ENCODE measurements around the gene ROMO1. TPM values are rescaled to one million over a fixed set of nuclear protein-coding genes. Genes with fewer than 3 reads are reported as not detected.
"Not testable (repeated sequence)": the region's sequence is repeated elsewhere in the genome, so short reads cannot be mapped to it uniquely, and the experiment has no call there.

ROMO1 gene
- total and polyA plus RNA-seq, 5 donors: 156 to 379 (median 173) TPM

DNA sequence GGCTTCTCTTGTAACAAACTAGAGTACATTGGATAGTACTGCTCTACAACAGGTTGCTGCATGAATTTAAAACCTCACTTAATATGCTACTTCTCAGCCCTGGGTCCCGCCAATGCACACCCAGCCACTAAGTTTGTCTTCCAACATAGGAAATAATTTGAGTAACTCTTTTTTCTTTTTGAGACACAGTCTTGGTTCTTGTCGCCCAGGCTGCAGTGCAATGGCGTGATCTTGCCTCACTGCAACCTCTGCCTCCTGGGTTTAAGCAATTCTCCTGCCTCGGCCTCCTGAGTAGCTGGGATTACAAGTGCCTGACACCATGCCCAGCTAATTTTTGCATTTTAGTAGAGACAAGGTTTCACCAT lies 24.1 kb downstream of the ROMO1 start:
- H3K4me3 ChIP-seq (ENCODE audit: low read length); ATAC-seq; intact Hi-C loops (cut with DNase I); H3K9me3 ChIP-seq (ENCODE audit: control insufficient read depth, low read length); H3K4me1 ChIP-seq (ENCODE audit: control insufficient read depth, insufficient read depth, low read length); DNase-seq; H3K27ac ChIP-seq (ENCODE audit: low read length); H3K27me3 ChIP-seq (ENCODE audit: control insufficient read depth, insufficient read depth): not testable (repeated sequence)
- WGBS: 86% methylated on average over 4 of the region's 4 CpGs

DNA sequence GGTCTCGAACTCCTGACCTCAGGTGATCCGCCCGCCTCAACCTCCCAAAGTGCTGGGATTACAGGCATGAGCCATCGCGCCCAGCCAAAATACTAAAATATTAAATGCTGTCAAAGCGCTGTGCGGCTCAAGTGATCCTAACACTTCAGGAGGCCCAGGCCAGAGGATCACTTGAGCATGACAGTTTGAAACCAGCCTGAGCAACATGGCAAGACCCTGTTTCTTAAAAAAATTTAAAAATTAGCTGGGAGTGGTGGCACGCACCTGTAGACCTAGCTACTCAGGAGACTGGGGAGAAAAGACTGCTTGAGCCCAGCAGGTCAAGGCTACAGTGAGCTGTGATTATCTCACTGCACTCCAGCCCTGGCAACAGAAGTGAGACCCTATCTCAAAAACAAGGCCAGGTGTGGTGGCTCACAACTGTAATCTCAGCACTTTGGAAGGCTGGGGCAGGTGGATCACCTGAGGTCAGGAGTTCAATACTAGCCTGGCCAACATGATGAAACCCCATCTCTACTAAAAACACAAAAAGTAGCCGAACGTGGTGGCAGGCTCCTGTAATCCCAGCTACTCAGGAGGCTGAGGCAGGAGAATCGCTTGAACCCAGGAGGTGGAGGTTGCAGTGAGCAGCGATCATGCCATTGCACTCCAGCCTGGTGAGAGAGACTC lies 24.6 kb downstream of the ROMO1 start:
- H3K9me3 ChIP-seq (ENCODE audit: control insufficient read depth, low read length); H3K27me3 ChIP-seq (ENCODE audit: control insufficient read depth, insufficient read depth); ATAC-seq; H3K4me1 ChIP-seq (ENCODE audit: control insufficient read depth, insufficient read depth, low read length); H3K27ac ChIP-seq (ENCODE audit: low read length); DNase-seq; H3K4me3 ChIP-seq (ENCODE audit: low read length); intact Hi-C loops (cut with DNase I): not testable (repeated sequence)
- 95% methylated on average over 12 of the region's 12 CpGs for WGBS

DNA sequence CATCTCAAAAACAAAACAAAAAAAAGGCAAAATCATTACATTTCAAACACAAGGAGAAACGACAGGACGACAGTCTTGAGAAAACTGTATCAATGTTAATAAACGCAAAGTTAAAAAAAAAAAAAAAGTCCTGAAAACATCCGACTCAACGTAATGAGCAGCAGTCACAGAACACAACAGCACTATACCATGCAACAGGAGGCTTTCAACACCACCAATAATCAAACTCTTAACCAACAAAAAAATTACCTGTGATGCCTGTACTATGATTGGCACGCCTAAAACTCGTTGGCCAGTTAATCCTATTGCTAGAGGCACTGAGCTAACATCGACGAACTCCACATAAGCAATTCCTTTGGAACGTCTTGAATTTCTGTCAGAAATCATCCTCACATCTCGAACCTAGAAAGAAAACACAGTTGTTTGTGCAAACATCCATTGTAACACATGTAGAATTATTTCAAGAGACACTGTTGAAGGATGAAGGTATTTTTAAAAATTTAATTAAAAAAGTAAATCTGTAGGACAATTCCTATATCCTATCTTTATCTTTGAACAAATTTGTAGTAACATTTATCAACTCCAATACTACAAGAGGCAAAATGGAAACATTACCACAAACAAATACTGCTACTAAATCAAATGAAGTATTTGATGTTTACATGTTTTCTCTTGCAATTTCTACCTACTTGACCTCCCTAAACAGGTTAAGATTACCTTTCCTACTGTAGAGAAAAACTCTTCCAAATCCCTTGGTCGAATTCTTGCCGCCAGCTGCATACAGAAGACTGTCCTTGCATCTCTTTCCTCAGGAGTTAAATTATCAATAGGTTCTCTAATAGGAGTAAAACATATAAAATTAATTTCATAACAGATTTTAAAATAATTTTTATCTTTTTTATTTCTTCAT lies 25.4 kb downstream of the ROMO1 start:
- 81% methylated on average over 13 of the region's 13 CpGs for WGBS
- no peak for ATAC-seq
- Histone ChIP-seq H3K4me1 (ENCODE audit: control insufficient read depth, insufficient read depth, low read length) (no peaks in the 10 kb centered on the region), H3K9me3 (ENCODE audit: control insufficient read depth, low read length) (no peaks in the 10 kb centered on the region), H3K4me3 (ENCODE audit: low read length) (no peak overlapping the region), H3K27me3 (ENCODE audit: control insufficient read depth, insufficient read depth) (no peaks in the 10 kb centered on the region), H3K27ac (ENCODE audit: low read length) (no peak overlapping the region)
- intact Hi-C loops (cut with DNase I): no loop called here
- DNase-seq: no peak

DNA sequence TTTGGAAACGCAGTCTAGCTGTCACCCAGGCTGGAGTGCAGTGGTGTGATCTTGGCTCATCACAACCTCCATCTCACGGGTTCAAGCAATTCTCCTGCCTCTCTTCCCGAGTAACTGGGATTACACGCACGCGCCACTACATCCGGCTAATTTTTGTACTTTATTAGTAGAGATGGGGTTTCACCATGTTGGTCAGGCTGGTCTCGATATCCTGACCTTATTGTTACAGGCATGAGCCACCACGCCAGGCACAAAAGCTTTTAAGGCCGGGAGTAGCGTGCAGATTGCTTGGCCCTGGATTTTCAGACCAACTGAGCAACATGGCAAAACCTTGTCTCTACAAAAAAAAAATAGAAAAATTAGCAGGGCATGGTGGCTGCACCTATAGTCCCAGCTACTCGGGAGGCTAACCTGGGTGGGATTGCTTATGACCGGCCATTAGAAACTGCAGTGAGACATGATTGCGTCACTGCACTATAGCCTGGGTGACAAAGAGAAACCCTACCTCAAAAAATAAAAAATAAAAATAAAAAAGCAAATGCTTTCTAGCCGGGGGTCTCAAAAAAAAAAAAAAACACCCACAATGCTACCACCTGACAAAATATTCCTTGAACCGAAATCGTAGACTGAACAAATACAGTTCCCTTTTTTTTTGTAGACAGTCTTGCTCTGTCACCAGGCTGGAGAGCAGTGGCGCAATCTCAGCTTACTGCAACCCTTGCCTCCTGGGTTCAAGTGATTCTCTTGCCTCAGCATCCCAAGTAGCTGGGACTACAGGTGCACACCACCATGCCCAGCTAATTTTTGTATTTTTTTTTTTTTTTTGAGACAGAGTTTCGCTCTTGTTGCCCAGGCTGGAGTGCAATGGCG lies 27.9 kb downstream of the ROMO1 start:
- no peak overlapping the region for H3K4me3 ChIP-seq (ENCODE audit: low read length)
- WGBS: 92% methylated on average over 20 of the region's 20 CpGs
- no peaks in the 10 kb centered on the region for H3K4me1 ChIP-seq (ENCODE audit: control insufficient read depth, insufficient read depth, low read length)
- no peaks in the 10 kb centered on the region for H3K9me3 ChIP-seq (ENCODE audit: control insufficient read depth, low read length)
- H3K27ac ChIP-seq (ENCODE audit: low read length): no peak overlapping the region
- intact Hi-C loops (cut with DNase I): no loop called here
- H3K27me3 ChIP-seq (ENCODE audit: control insufficient read depth, insufficient read depth): no peaks in the 10 kb centered on the region
- no peak for ATAC-seq
- no peak for DNase-seq

DNA sequence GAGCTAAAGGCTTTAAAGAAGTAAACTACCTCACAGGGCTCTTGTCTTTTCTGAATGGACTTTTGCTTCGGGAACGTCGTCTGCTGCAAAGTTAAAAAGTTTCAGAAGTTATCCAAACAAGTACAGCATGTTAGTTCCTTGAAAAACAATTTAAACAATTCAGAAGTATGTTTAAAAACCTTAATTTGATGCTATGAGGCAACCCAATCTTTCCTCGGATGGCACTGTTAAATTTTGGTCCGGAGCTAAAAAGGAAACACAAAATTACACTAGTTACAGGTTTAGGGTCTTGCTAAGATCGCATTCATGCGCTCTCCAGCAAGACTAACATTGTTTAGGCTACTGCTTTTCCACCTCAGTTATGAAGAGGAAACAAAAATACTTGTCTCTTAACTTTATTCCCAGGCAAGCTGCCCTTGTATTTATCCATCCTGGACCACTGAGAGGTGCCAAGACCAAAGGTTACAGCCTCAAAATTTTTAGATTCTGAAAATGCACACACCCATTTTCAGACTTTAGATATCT lies 30.1 kb downstream of the ROMO1 start:
- 69% methylated on average over 7 of the region's 7 CpGs for WGBS

DNA sequence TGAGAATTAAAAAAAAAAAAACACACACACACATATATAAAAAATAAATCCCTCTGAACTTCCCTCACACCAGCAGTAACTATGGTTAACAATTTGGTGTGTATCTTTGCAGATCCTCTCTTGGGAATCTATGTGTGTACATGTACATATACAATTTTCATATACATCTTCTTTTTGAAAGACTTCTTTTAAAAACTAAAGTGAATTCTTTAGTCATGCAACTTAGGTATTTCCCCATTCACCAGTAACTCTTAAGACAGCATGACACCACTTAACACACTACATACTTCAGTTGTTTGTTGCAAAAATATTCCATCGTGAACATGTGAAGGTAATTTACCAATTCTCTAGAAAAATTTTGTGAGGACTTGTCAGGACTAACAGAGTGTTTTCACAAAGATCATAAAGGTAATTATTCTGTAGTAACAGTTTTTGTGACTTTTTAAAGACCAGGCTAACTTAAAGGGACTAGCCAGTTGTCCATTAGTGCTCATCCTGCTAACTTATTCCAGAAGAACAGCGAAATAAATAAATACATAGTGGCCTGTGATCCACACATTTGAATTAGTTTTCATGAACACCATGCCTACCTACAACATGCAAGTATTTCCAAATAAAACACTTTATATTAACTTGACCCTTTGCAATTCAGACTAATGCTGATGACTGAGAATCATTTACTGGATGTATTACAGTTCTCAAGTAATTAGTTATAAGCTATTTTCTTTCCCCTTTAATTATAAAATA lies 30.8 kb downstream of the ROMO1 start:
- ATAC-seq: no peak
- WGBS: 75% methylated on average over 2 of the region's 2 CpGs

More for the DNA sequence above, 30.1 kb downstream of the ROMO1 start:
- DNase-seq: no peak
- peaks cover 4% of the 10 kb centered on the region for H3K4me1 ChIP-seq (ENCODE audit: control insufficient read depth, insufficient read depth, low read length)
- no peaks in the 10 kb centered on the region for H3K27me3 ChIP-seq (ENCODE audit: control insufficient read depth, insufficient read depth)
- no peaks in the 10 kb centered on the region for H3K9me3 ChIP-seq (ENCODE audit: control insufficient read depth, low read length)
- intact Hi-C loops (cut with DNase I): no loop called here
- H3K4me3 ChIP-seq (ENCODE audit: low read length): no peak overlapping the region
- ATAC-seq: no peak
- no peak overlapping the region for H3K27ac ChIP-seq (ENCODE audit: low read length)

DNA sequence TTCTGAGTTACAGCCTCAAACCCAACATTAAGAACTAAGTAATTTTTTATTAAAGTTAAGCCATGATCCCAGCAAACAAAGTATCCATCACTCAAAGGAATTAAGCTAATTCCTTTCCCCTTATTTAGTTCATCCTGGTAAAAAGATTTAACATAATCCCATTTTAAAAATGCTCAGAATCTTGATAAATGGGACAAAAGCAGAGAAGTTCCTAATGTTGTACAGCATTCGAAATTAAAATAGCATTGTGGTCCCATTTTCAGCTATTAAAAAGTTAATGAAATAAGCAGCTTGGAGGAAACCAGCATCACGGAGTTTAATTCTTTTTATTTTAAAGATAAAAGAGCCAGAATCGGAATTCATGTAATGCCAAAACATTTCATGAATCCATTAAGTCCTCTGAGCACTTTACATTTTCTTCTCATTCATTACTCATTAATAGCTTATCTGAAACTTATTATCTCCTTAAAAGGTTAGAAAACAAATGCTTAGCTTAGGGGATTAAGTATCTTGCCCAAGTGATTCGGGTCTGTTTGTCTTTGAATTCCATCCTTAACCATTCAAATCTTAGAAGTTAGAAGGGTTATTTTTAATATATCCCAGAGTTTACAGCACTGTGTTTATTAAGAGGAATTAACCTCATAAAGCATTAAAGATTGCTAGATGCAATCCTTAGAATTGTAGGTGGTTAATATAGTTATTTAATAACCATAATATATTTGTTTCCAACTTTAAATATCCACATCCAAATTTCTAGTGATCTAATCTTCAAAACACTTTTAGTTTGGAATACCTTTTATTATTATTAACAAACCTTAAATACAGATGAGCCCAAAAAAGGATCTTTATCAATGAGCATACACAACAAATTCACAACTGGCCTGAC lies 31.6 kb downstream of the ROMO1 start:
- 33% methylated on average over 4 of the region's 4 CpGs for WGBS
- DNase-seq: no peak
- Histone ChIP-seq H3K4me1 (ENCODE audit: control insufficient read depth, insufficient read depth, low read length) (peaks cover 4% of the 10 kb centered on the region), H3K9me3 (ENCODE audit: control insufficient read depth, low read length) (no peaks in the 10 kb centered on the region), H3K4me3 (ENCODE audit: low read length) (no peak overlapping the region), H3K27ac (ENCODE audit: low read length) (no peak overlapping the region), H3K27me3 (ENCODE audit: control insufficient read depth, insufficient read depth) (no peaks in the 10 kb centered on the region)
- intact Hi-C loops (cut with DNase I): loop anchor here in 2 of 4 donors (5.0 to 10.0 kb wide), 2 partner anchors 34 to 154 kb away; partner anchors contain the start of genes NFS1 (in 1 of the 2) and ROMO1 (in 1 of the 2)
- no peak for ATAC-seq

More for the DNA sequence above, 30.8 kb downstream of the ROMO1 start:
- no peaks in the 10 kb centered on the region for H3K9me3 ChIP-seq (ENCODE audit: control insufficient read depth, low read length)
- H3K4me1 ChIP-seq (ENCODE audit: control insufficient read depth, insufficient read depth, low read length): peaks cover 4% of the 10 kb centered on the region
- DNase-seq: no peak
- H3K27me3 ChIP-seq (ENCODE audit: control insufficient read depth, insufficient read depth): no peaks in the 10 kb centered on the region
- no peak overlapping the region for H3K27ac ChIP-seq (ENCODE audit: low read length)
- intact Hi-C loops (cut with DNase I): loop anchor here in 2 of 4 donors (5.0 to 10.0 kb wide), 2 partner anchors 33 to 155 kb away; partner anchors contain the start of genes NFS1 (in 1 of the 2) and ROMO1 (in 1 of the 2)
- no peak overlapping the region for H3K4me3 ChIP-seq (ENCODE audit: low read length)

DNA sequence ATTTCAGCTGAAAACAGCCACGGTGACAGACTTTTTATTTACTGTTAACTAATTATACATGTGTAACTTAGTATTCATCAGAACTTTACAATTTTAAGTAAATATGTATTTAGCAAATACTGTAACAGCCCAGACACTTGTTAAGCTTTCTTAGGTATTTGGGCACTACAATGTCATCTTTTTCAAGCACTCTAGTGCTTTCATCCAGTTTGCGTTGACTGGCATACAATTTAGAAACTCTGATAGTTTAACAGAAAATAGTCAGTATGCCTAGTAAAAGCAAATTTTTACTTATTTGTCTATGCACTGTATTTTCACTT lies 32.2 kb downstream of the ROMO1 start:
- Histone ChIP-seq H3K4me1 (ENCODE audit: control insufficient read depth, insufficient read depth, low read length) (peaks cover 5% of the 10 kb centered on the region), H3K27ac (ENCODE audit: low read length) (no peak overlapping the region), H3K9me3 (ENCODE audit: control insufficient read depth, low read length) (no peaks in the 10 kb centered on the region), H3K4me3 (ENCODE audit: low read length) (no peak overlapping the region), H3K27me3 (ENCODE audit: control insufficient read depth, insufficient read depth) (no peaks in the 10 kb centered on the region)
- WGBS: 56% methylated on average over 2 of the region's 2 CpGs
- intact Hi-C loops (cut with DNase I): loop anchor here in 2 of 4 donors (5.0 to 10.0 kb wide), 2 partner anchors 34 to 153 kb away; partner anchors contain the start of genes NFS1 (in 1 of the 2) and ROMO1 (in 1 of the 2)
- no peak for ATAC-seq
- no peak for DNase-seq

DNA sequence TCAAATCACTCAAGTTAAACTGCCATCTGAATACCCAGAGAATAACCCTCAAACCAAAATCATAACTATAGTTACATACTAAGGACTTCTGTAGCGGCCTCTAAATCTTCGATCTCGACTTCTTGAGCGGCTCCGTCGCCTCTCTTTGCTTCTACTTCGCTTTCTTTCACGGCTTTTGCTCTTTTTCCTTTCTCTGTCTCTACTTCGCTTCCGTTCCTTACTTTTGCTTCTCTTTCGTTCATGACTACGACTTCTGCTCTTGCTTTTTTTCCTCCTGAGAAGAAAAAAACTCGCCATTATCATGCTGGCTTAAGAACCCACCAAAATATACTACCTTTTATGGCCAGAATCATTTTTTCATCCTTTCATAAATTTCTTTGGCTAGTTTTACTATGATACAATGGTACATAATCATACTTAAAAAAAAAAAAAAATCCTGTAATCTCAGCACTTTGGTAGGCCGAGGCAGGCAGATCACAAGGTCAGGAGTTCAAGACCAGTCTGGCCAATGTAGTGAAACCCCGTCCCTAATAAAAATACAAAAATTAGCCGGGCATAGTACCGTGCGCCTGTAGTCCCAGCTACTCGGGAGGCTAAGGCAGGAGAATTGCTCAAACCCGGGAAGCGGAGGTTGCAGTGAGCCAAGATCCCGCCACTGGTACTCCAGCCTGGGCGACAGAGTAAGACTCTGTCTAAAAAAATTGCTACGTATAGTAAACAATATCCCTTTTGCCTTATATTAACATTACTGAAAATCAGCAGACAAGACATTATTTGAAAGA lies 32.8 kb downstream of the ROMO1 start:
- H3K27ac ChIP-seq (ENCODE audit: low read length): no peak overlapping the region
- 81% methylated on average over 24 of the region's 24 CpGs for WGBS
- H3K4me1 ChIP-seq (ENCODE audit: control insufficient read depth, insufficient read depth, low read length): peaks cover 5% of the 10 kb centered on the region
- no peak overlapping the region for H3K4me3 ChIP-seq (ENCODE audit: low read length)
- H3K27me3 ChIP-seq (ENCODE audit: control insufficient read depth, insufficient read depth): no peaks in the 10 kb centered on the region
- H3K9me3 ChIP-seq (ENCODE audit: control insufficient read depth, low read length): no peaks in the 10 kb centered on the region
- DNase-seq (no peak), ATAC-seq (no peak)
- intact Hi-C loops (cut with DNase I): loop anchor here in 2 of 4 donors (5.0 to 10.0 kb wide), 2 partner anchors 35 to 153 kb away; partner anchors contain the start of genes NFS1 (in 1 of the 2) and ROMO1 (in 1 of the 2)
